ENCODE results near the gene IL32. TPM values are rescaled to one million over a fixed set of nuclear protein-coding genes. Genes with fewer than 3 reads are reported as not detected.
"Not testable (repeated sequence)": the region's sequence is repeated elsewhere in the genome, so short reads cannot be mapped to it uniquely, and the experiment has no call there.

Gene IL32
- polyA plus RNA-seq, 3 donors = 0.53 to 8.0 (median 5.6) TPM

DNA sequence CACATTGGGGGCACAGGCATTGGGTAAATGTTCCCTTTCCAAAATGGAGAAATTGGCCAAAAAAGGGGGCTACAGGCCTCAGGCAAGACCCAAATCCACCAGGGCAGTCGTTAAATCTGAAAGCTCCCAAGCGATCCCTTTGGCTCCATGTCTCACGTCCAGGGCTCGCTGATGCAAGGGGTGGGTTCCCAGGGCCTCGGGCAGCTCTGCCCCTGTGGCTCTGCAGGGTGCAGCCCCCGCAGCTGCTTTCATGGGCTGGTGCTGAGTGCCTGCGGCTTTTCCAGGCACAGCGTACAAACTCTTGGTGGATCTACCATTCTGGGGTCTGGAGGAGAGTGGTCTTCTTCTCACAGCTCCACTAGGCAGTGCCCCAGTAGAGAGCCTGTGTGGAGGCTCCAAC lies 18.0 kb downstream of the IL32 start:
- DNase-seq; intact Hi-C loops (cut with micrococcal nuclease); H3K4me3 ChIP-seq (replicated peaks in 1 of 3; ENCODE audit: low read depth in 2 of 3, low read length in 3 of 3); H3K27me3 Mint-ChIP-seq (ENCODE audit: low read depth in 3 of 3); H3K27me3 ChIP-seq (ENCODE audit: control insufficient read depth in 2 of 2, insufficient read depth in 2 of 2, low read length in 2 of 2); H3K4me3 Mint-ChIP-seq; H3K9me3 ChIP-seq (replicated peaks in 1 of 2; ENCODE audit: control insufficient read depth in 1 of 2, insufficient read depth in 1 of 2, low read length in 2 of 2); H3K27ac ChIP-seq (ENCODE audit: low read depth in 1 of 2, low read length in 2 of 2); H3K9ac ChIP-seq (ENCODE audit: insufficient read depth, low read length, poor library complexity, severe bottlenecking); H3K9me3 Mint-ChIP-seq; H3K4me2 ChIP-seq (replicated peaks; ENCODE audit: extremely low read depth, low read length, poor library complexity, severe bottlenecking); H2AFZ ChIP-seq (ENCODE audit: insufficient read depth, low read depth, low read length, poor library complexity, severe bottlenecking); H4K20me1 ChIP-seq (ENCODE audit: insufficient read depth, low read length); H3K27ac Mint-ChIP-seq: not testable (repeated sequence)
- peaks cover 32% of the 10 kb centered on the region in 2 donors for H3K4me1 ChIP-seq (ENCODE audit: control insufficient read depth in 1 of 2, insufficient read depth in 2 of 2, low read length in 2 of 2)
- H3K4me1 Mint-ChIP-seq = peaks cover 44% of the 10 kb centered on the region
- peaks cover 15 to 45% of the 10 kb centered on the region in 2 donors for H3K36me3 Mint-ChIP-seq
- peaks cover 12 to 25% of the 10 kb centered on the region in 2 donors for H3K36me3 ChIP-seq (replicated peaks in 1 of 2; ENCODE audit: control insufficient read depth in 1 of 2, insufficient read depth in 2 of 2, low read length in 2 of 2)
- peaks cover 15% of the 10 kb centered on the region for H3K79me2 ChIP-seq (ENCODE audit: insufficient read depth, low read length)
- WGBS (ENCODE audit: insufficient coverage) = 97% methylated on average over 6 of the region's 8 CpGs

DNA sequence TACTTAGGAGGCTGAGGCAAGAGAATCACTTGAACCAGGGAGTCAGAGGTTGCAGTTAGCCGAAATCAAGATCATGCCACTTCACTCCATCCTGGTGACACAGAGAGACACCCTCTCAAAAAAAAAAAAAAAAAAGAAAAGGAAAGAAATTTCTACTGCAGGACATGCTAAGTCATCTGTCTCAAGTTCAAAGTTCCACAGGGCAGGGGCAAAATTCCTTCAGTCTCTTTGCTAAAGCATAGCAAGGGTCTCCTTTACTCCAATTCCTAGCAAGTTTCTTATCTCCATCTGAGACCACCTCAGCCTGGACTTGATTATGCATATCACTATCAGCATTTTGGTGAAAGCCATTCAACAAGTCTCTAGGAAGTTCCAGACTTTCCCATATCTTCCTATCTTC lies 19.1 kb downstream of the IL32 start:
- H2AFZ ChIP-seq (ENCODE audit: insufficient read depth, low read depth, low read length, poor library complexity, severe bottlenecking) = no peak overlapping the region
- H3K27ac ChIP-seq (ENCODE audit: low read depth in 1 of 2, low read length in 2 of 2) = no peak overlapping the region
- TF ChIP-seq, protein P1, sequence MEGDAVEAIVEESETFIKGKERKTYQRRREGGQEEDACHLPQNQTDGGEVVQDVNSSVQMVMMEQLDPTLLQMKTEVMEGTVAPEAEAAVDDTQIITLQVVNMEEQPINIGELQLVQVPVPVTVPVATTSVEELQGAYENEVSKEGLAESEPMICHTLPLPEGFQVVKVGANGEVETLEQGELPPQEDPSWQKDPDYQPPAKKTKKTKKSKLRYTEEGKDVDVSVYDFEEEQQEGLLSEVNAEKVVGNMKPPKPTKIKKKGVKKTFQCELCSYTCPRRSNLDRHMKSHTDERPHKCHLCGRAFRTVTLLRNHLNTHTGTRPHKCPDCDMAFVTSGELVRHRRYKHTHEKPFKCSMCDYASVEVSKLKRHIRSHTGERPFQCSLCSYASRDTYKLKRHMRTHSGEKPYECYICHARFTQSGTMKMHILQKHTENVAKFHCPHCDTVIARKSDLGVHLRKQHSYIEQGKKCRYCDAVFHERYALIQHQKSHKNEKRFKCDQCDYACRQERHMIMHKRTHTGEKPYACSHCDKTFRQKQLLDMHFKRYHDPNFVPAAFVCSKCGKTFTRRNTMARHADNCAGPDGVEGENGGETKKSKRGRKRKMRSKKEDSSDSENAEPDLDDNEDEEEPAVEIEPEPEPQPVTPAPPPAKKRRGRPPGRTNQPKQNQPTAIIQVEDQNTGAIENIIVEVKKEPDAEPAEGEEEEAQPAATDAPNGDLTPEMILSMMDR (IDR thresholded peaks at IDR 0.05) = no peak
- H3K9me3 ChIP-seq (replicated peaks in 1 of 2; ENCODE audit: control insufficient read depth in 1 of 2, insufficient read depth in 1 of 2, low read length in 2 of 2) = no peaks in the 10 kb centered on the region
- H3K36me3 ChIP-seq (replicated peaks in 1 of 2; ENCODE audit: control insufficient read depth in 1 of 2, insufficient read depth in 2 of 2, low read length in 2 of 2) = peaks cover 12 to 18% of the 10 kb centered on the region in 2 donors
- intact Hi-C loops (cut with micrococcal nuclease) = no loop called here
- no peaks in the 10 kb centered on the region for H3K27me3 ChIP-seq (ENCODE audit: control insufficient read depth in 2 of 2, insufficient read depth in 2 of 2, low read length in 2 of 2)
- H4K20me1 ChIP-seq (ENCODE audit: insufficient read depth, low read length) = no peaks in the 10 kb centered on the region
- no peak for DNase-seq
- Mint-ChIP-seq H3K36me3 (peaks cover 13 to 41% of the 10 kb centered on the region in 2 donors), H3K27ac (no peak overlapping the region), H3K4me3 (no peak overlapping the region), H3K9me3 (no peaks in the 10 kb centered on the region), H3K4me1 (peaks cover 44% of the 10 kb centered on the region), H3K27me3 (ENCODE audit: low read depth in 3 of 3) (no peaks in the 10 kb centered on the region)
- peaks cover 15% of the 10 kb centered on the region for H3K79me2 ChIP-seq (ENCODE audit: insufficient read depth, low read length)
- H3K9ac ChIP-seq (ENCODE audit: insufficient read depth, low read length, poor library complexity, severe bottlenecking) = no peak overlapping the region
- H3K4me1 ChIP-seq (ENCODE audit: control insufficient read depth in 1 of 2, insufficient read depth in 2 of 2, low read length in 2 of 2) = peaks cover 32% of the 10 kb centered on the region in 2 donors
- H3K4me3 ChIP-seq (replicated peaks in 1 of 3; ENCODE audit: low read depth in 2 of 3, low read length in 3 of 3) = no peak overlapping the region
- H3K4me2 ChIP-seq (replicated peaks; ENCODE audit: extremely low read depth, low read length, poor library complexity, severe bottlenecking) = no peak overlapping the region
- 100% methylated on average over 1 of the region's 1 CpG for WGBS (ENCODE audit: insufficient coverage)
